ENCODE measurements around the gene TMEM132D. TPM values are rescaled to one million over a fixed set of nuclear protein-coding genes. Genes with fewer than 3 reads are reported as not detected.

Gene TMEM132D
- total RNA-seq, 1 donor from 2014 or later = not detected

DNA sequence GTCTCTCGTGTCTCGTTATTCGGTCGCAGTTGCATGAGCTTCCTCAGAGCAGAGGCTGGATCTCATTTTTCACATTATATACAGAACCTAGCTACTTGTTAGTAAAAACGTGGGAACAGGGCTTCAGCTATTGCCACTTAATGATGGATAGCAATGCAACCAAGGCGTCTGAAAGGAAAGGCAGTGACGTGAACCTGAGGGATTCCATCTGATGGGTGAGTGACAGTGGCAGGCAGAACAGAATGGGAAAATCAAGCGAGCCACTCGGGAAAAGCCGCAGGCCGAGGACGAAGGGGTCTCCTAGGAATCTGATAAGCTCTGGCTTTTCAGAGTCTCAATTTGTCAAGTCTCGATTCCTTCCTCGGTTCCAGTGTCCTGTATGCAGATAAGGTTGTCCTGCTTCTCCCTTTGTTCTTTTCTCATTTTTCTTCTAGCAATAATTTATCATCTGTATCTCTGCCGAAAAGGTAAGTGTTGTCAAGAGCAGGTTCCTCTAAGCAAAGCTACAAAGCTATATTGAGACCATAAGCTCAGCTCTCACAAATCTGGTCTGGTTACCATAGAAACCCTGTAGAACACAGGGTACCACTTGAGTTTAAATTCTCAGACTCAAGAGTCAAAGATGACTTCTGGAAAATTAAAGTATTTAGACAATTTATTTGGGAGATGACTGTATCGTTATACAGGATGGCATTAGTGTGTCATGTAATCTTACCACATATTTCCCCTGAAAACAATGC, 633.9 kb downstream of the TMEM132D start:
- intact Hi-C loops (cut with micrococcal nuclease) = no loop called here

DNA sequence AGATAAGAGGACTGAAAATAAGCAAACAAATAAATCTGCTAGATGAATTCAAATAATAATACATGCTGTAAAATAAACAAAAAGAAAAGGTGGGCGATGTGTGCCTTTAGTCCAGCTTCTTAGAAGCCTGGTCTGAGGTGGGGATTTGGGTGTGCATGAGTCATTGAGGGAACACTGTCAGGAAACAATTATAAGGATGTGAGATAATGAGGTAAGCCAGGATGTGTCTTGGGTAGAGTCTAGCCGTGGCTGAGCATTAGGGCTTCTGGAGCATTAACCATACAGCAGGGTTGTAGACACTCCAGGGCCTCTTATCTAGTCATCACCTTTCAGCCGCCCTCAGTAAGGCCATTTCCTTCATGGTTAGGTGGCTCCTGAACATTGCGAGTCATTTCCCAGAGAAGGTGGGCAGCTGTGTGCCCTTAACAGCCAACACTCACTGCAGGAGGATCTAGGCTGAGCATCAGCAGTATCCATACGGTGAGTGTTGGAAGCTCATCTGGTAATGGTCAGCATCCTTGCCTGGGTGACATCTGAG, 645.0 kb downstream of the TMEM132D start:
- intact Hi-C loops (cut with micrococcal nuclease) = no loop called here

DNA sequence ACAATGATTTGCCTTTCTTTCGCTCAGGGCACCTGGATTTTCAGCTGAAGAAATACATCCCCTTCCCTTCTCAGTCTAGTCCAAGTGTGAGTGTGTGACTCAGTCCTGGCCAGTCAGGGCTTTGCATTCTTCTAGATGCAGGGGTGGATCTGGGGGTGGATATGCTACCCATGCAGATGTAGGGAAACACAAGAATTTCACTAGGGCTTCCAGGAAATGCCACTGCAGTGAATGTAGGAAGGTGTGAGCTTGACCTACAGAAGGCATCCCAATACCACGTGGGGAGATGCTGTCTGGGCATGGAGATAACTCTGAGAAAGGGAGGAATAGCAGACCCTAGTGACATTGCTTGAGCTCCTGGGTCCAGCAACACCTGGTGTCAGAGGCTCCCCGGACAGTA, 646.3 kb downstream of the TMEM132D start:
- intact Hi-C loops (cut with micrococcal nuclease) = no loop called here

DNA sequence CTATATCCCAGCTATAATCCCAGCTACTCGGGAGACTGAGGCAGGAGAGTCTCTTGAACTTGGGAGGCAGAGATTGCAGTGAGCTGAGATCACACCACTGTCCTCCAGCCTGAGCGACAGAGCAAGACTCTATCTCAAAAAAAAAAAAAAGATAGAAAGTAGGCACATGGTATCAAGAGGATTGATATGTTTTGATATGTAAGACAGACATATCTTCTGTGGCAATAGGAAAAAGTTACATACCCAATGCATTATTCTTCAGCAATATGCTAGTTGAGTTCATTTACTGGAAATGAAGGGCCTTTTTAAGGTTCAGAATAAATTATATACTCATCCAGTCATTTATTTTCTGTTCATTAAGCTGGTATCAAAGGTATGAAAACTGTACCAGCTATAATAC, 657.2 kb downstream of the TMEM132D start:
- intact Hi-C loops (cut with micrococcal nuclease) = no loop called here

DNA sequence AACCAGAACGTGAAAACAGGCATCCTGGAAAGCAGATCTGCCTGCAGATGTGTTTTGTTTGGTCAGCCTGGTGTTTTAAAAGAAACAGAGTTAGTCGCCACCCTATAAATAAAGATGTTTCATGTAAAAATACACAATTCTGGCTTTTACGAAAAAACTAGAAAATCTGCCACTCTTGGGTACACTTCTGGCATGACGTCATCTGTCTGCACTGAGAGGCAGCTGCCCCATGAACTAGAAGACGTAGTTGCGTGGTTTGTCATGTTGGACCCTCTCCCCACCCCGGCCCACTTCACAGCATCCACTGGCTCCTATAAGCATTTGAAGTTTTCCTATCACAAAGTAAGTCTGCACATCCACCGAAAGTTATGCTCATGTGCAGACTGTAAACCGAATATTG, 658.1 kb downstream of the TMEM132D start:
- intact Hi-C loops (cut with micrococcal nuclease) = no loop called here

DNA sequence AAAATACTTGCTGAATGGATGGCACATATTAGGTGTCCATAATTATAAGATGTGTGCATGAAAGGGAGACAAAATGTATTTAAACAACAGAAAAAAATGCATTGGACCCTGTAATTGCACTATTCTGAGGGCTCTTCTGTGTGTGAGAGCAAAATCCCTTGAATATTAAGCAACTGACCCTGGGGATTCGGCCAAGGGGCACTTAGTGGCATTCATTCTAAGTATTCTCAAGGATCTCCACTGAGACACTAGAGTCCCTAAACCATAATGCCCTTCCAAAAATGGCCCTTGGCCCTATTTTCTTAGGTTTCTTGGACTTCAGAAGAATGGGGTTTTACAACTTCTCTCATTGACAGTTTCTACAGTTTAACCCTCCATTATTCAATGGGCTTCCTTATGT, 662.0 kb downstream of the TMEM132D start:
- intact Hi-C loops (cut with micrococcal nuclease) = no loop called here

DNA sequence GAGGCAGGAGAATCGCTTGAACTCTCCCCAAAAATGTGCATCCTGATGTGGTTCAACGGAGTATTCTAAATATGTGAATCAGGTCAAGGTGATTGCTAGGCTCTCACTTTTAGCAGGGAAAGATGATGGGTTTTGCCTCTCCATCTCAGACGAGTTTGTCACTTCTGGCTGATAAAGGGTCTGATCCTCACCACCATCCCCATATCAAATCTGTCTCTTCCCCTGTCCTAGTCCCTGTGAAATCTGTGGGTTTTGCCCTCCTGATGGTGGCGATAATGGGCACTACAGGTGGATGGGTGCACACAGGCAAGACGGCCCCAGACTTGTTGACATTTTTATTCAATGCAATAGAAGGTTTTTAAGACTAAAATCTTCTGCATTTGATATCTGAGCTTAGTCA, 665.9 kb downstream of the TMEM132D start:
- intact Hi-C loops (cut with micrococcal nuclease) = no loop called here

DNA sequence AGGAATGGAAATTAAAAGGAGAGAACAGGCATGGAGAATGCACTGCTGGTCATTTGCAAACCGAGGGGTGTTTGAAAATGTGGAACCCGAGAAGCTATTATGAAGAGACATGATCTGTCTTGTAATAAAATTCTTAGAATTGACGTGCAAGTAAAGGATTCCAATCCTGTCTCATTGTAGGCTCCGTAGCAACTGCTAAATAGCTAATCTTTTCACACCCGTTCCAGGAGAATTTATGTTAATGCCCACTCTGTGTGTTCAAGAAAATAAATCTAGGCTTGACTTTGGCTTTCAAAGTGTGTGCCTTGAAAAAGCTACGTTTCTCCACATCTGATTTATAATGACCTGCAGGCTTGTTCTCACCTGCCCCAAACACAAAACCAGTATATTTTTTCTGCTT, 669.6 kb downstream of the TMEM132D start:
- intact Hi-C loops (cut with micrococcal nuclease) = no loop called here

GRCh38 chr12:129231491-129231890, 672.3 kb downstream of the TMEM132D start:
- intact Hi-C loops (cut with micrococcal nuclease) = no loop called here

- intact Hi-C loops (cut with micrococcal nuclease) = no loop called here
Observed at GRCh38 chr12:129230995-129231394, 672.8 kb downstream of the TMEM132D start.

GRCh38 chr12:129226851-129227250, 677.0 kb downstream of the TMEM132D start:
- intact Hi-C loops (cut with micrococcal nuclease) = no loop called here

GRCh38 chr12:129226005-129226404, 677.8 kb downstream of the TMEM132D start:
- intact Hi-C loops (cut with micrococcal nuclease) = no loop called here

- intact Hi-C loops (cut with micrococcal nuclease) = no loop called here
Observed at GRCh38 chr12:129215556-129215955, 688.3 kb downstream of the TMEM132D start.

DNA sequence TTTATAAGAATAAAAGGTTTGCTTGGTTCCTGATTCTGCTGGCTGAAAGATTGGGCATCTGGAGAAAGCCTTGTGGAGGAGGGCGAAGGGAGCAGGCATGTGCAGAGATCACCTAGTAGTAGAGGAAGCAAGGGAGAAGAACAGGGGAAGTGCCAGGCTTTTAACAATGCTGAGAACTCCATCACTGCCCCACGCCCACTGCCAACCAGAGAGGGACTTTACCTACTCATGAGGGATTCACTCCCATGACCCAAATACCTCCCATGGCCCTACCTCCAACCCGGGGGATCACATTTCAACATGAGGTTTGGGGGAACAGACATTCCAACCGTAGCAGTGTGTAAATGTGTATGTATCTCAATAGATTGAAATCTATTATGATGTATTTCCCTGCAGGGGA, 690.3 kb downstream of the TMEM132D start:
- intact Hi-C loops (cut with micrococcal nuclease) = no loop called here

DNA sequence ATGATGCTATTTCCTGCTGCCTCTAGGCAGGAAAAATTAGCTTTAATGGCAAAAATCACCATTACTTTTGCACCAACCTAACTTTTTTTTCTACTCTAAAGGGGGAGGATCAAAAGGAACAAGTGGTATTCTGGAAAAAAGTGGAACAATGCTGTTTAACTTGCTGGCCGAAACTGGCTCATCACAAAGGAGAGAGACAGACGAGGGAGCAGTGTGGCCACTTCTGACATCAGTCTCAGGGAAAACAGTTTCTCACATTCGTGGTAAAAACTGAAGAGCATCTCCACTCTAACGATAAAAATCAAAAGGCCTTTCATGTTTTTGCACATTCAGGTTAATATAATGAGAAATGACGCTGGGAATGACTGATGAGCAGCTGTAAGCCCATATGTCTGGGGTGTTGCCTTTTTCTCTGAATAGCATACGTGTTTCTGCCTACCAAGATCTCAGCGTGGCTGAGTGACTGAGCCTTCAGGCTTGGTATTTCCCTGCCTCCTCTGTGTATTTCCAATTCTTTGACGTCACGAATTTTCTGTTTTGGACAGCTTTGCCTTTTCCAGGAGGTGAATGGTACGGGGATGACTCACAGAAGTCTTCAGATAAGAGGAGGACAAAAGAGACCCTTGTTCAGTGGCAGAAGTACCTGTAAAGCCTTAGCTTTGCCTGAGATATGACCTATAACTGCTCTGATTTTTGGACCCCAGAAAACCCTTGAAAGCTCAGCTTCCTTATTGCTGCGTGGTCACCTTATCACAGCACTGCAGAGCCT, 691.8 kb downstream of the TMEM132D start:
- intact Hi-C loops (cut with micrococcal nuclease) = no loop called here

DNA sequence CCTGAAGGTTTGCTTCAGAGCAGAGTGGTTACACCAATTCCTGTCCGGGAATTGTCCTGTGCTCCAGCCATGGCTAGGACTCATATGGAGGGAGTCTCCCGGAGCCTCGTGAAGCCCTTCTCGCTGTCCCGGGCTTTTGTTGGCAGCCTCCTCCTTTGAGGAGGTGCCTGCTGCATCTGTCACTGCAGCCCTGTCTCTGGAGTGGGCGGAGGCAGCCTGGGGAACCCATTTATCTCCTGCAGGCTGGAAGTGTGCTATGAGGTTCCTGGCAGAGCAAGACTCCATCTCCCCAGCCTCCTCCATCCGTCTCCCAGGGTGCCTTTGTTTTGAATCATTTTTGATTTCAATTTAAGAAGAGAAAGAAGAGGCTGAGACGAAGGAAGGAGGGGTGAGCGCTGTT, 695.3 kb downstream of the TMEM132D start:
- intact Hi-C loops (cut with micrococcal nuclease) = no loop called here

- intact Hi-C loops (cut with micrococcal nuclease) = no loop called here
Observed at GRCh38 chr12:129207084-129207483, 696.7 kb downstream of the TMEM132D start.

DNA sequence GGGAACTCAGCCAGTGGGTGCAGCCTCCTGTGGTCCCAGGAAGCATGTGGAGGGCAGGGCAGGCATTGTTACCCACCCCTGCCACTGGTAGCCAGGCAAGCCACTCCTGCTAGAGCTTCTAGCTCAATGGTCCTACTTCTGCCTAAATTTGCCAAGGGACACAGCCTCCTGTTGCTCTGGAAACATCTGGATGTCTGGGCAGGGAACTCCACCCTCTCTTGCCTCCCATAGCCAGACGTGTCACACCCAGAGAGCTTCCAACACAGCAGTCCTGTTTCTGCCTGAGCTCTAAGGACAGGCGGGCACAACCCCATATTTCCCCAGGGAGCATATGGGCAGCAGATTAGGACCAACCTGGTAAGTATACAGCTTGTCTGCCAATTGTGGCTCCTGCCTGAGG, 700.4 kb downstream of the TMEM132D start:
- intact Hi-C loops (cut with micrococcal nuclease) = no loop called here

- intact Hi-C loops (cut with micrococcal nuclease) = no loop called here
Observed at GRCh38 chr12:129202109-129202814, 701.6 kb downstream of the TMEM132D start.

- intact Hi-C loops (cut with micrococcal nuclease) = no loop called here
Observed at GRCh38 chr12:129201029-129201428, 702.8 kb downstream of the TMEM132D start.

- intact Hi-C loops (cut with micrococcal nuclease) = no loop called here
Observed at GRCh38 chr12:129200576-129200975, 703.2 kb downstream of the TMEM132D start.

GRCh38 chr12:129196927-129197326, 706.9 kb downstream of the TMEM132D start:
- intact Hi-C loops (cut with micrococcal nuclease) = no loop called here
